ENCODE measurements around the gene PALM2AKAP2.

PALM2AKAP2 gene

GRCh38 chr9:109779711-109780452 is at the start of gene PALM2AKAP2:
Gene PALM2AKAP2, plus strand, starts transcription at chr9:109780198. Its CDS starts 291 bp downstream, at chr9:109780489.
- DNase-seq (ENCODE audit: low spot score) = peak; percentile 72

GRCh38 chr9:109730228-109730627 is 49.8 kb upstream of the PALM2AKAP2 start:
- DNase-seq (ENCODE audit: low spot score) = no peak

GRCh38 chr9:109733690-109734089 is 46.3 kb upstream of the PALM2AKAP2 start:
- no peak for DNase-seq (ENCODE audit: low spot score)

GRCh38 chr9:109734814-109735213 is 45.2 kb upstream of the PALM2AKAP2 start:
- DNase-seq (ENCODE audit: low spot score) = no peak

GRCh38 chr9:109735801-109736200 is 44.2 kb upstream of the PALM2AKAP2 start:
- DNase-seq (ENCODE audit: low spot score) = no peak

GRCh38 chr9:109737295-109737694 is 42.7 kb upstream of the PALM2AKAP2 start:
- DNase-seq (ENCODE audit: low spot score) = peak; percentile 5

GRCh38 chr9:109739760-109740159 is 40.2 kb upstream of the PALM2AKAP2 start:
- DNase-seq (ENCODE audit: low spot score) = no peak

GRCh38 chr9:109742776-109743348 is 37.1 kb upstream of the PALM2AKAP2 start:
- DNase-seq (ENCODE audit: low spot score) = no peak

- DNase-seq (ENCODE audit: low spot score) = no peak
Measured at GRCh38 chr9:109743696-109744095, 36.3 kb upstream of the PALM2AKAP2 start.

GRCh38 chr9:109745335-109746283 is 34.4 kb upstream of the PALM2AKAP2 start:
- DNase-seq (ENCODE audit: low spot score) = no peak

- DNase-seq (ENCODE audit: low spot score) = no peak
Measured at GRCh38 chr9:109751253-109751652, 28.7 kb upstream of the PALM2AKAP2 start.

- no peak for DNase-seq (ENCODE audit: low spot score)
Measured at GRCh38 chr9:109753308-109753707, 26.7 kb upstream of the PALM2AKAP2 start.

GRCh38 chr9:109755040-109755439 is 25.0 kb upstream of the PALM2AKAP2 start:
- no peak for DNase-seq (ENCODE audit: low spot score)

- no peak for DNase-seq (ENCODE audit: low spot score)
Measured at GRCh38 chr9:109759589-109759988, 20.4 kb upstream of the PALM2AKAP2 start.

GRCh38 chr9:109765278-109765677 is 14.7 kb upstream of the PALM2AKAP2 start:
- no peak for DNase-seq (ENCODE audit: low spot score)

GRCh38 chr9:109765830-109766229 is 14.2 kb upstream of the PALM2AKAP2 start:
- DNase-seq (ENCODE audit: low spot score) = peak; percentile 14

GRCh38 chr9:109766351-109766750 is 13.6 kb upstream of the PALM2AKAP2 start:
- DNase-seq (ENCODE audit: low spot score) = peak; percentile 7

- DNase-seq (ENCODE audit: low spot score) = no peak
Measured at GRCh38 chr9:109767404-109767803, 12.6 kb upstream of the PALM2AKAP2 start.

GRCh38 chr9:109767814-109768213 is 12.2 kb upstream of the PALM2AKAP2 start:
- no peak for DNase-seq (ENCODE audit: low spot score)

- DNase-seq (ENCODE audit: low spot score) = peak; percentile 4
Measured at GRCh38 chr9:109769250-109769649, 10.7 kb upstream of the PALM2AKAP2 start.

GRCh38 chr9:109770101-109770500 is 9.9 kb upstream of the PALM2AKAP2 start:
- DNase-seq (ENCODE audit: low spot score) = no peak

GRCh38 chr9:109771087-109771486 is 8.9 kb upstream of the PALM2AKAP2 start:
- peak; percentile 31 for DNase-seq (ENCODE audit: low spot score)
